Measurements from ENCODE around the gene ZNF606. TPM values are rescaled to one million over a fixed set of nuclear protein-coding genes. Genes with fewer than 3 reads are reported as not detected.

ZNF606 gene
- total and polyA plus RNA-seq, 2 donors (not counting 1 experiment from before 2014, with no cell fraction given) = 4.7 to 17.5 TPM

DNA sequence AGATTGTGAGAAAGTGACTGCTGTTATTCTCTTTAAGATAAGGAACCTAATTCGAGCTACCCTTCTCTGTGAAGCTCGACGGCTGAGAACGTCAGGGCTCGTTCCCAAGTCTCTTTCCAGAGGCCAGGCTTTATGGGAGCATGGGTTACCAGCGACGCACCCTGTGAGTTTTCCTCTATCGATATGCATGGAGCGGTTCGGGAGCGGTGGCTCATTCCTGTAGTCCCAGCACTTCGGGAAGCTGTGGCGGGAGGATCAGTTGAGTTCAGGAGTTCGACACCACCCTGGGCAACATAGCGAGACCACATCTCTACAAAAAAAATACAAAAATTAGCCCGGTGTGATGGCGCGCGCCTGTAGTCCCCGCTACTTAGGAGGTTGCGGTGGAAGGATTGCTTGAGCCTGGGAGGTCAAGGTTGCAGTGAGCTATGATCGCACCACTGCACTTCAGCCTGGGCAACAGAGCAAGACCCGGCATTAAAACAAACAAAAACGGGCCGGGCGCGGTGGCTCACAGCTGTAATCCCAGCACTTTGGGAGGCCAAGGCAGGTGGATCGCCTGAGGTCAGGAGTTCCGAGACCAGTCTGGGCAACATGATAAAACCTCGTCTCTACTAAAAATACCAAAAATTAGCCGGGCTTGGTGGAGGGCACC is 681 bp upstream of the ZNF606 start:
- Histone ChIP-seq H3K36me3 (ENCODE audit: control insufficient read depth, insufficient read depth, low read length) (peaks cover 21% of the 10 kb centered on the region), H3K27ac (ENCODE audit: insufficient read depth, low read length) (peak overlapping the region; percentile 87), H3K4me3 (replicated peaks in 1 of 4; ENCODE audit: control extremely low read depth in 1 of 4, insufficient read depth in 1 of 4, low read depth in 3 of 4, low read length in 4 of 4) (peak overlapping the region; percentile 66 to 95 (median 78)), H3K4me1 (ENCODE audit: control insufficient read depth, extremely low read depth, insufficient read depth, low read length) (no peaks in the 10 kb centered on the region), H3K4me2 (ENCODE audit: extremely low read depth, insufficient read depth, low read length) (peak overlapping the region; percentile 90), H4K20me1 (ENCODE audit: control insufficient read depth, extremely low read depth, insufficient read depth, low read length) (no peaks in the 10 kb centered on the region), H2AFZ (ENCODE audit: low read length) (peak overlapping the region; percentile 91), H3K9ac (ENCODE audit: insufficient read depth, low read length) (peak overlapping the region; percentile 95), H3K9me3 (ENCODE audit: control insufficient read depth, insufficient read depth, low read depth, low read length) (peaks cover 5% of the 10 kb centered on the region), H3K79me2 (ENCODE audit: control insufficient read depth, insufficient read depth, low read length) (peaks cover 13% of the 10 kb centered on the region), H3K27me3 (ENCODE audit: control insufficient read depth, insufficient read depth, low read length) (no peaks in the 10 kb centered on the region)
- peak; percentile 32 to 42 for DNase-seq (ENCODE audit: low read depth in 2 of 2)
- TF ChIP-seq EZH2 (IDR thresholded peaks at IDR 0.05; ENCODE audit: low read length, missing control alignments) (no peak), CTCF (conservative IDR thresholded peaks at IDR 0.05 in 1 of 2, IDR thresholded peaks at IDR 0.05 in 1 of 2; ENCODE audit: low read depth in 1 of 2, low read length in 2 of 2) (no peak)

DNA sequence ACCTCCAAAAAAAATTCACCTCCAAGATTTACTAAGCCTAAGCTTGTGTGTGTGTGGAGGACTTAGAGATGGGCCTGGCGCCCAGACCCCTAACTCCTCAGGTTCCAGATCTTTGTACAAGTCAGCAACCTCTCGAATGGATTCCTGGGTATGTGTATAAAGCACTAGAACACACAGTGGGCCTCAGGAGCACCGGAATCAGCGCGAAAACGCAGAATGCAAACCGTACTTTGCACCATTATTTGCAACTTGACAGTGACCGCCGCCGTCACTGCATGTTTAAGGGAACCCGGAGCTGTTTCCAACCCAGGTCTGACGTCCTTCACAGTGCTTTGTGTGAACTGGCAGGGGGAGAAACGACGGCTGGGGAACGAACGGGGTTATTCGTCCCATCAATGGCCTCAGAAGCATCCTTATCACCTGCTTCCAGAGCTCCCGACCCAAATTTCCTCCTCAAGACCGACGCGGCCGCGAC is 688 bp downstream of the ZNF606 start:
- peak overlapping the region; percentile 32 for H2AFZ ChIP-seq (ENCODE audit: low read length)
- H3K27me3 ChIP-seq (ENCODE audit: control insufficient read depth, insufficient read depth, low read length) = no peaks in the 10 kb centered on the region
- peaks cover 23% of the 10 kb centered on the region for H3K36me3 ChIP-seq (ENCODE audit: control insufficient read depth, insufficient read depth, low read length)
- peak overlapping the region; percentile 66 to 90 (median 78) for H3K4me3 ChIP-seq (replicated peaks in 1 of 4; ENCODE audit: control extremely low read depth in 1 of 4, insufficient read depth in 1 of 4, low read depth in 3 of 4, low read length in 4 of 4)
- no peak for TF ChIP-seq EZH2 (IDR thresholded peaks at IDR 0.05; ENCODE audit: low read length, missing control alignments)
- no peak for TF ChIP-seq CTCF (conservative IDR thresholded peaks at IDR 0.05 in 1 of 2, IDR thresholded peaks at IDR 0.05 in 1 of 2; ENCODE audit: low read depth in 1 of 2, low read length in 2 of 2)
- H3K9ac ChIP-seq (ENCODE audit: insufficient read depth, low read length) = peak overlapping the region; percentile 95
- H3K79me2 ChIP-seq (ENCODE audit: control insufficient read depth, insufficient read depth, low read length) = peaks cover 13% of the 10 kb centered on the region
- peak; percentile 30 to 38 for DNase-seq (ENCODE audit: low read depth in 2 of 2)
- peak overlapping the region; percentile 87 for H3K27ac ChIP-seq (ENCODE audit: insufficient read depth, low read length)
- H3K4me2 ChIP-seq (ENCODE audit: extremely low read depth, insufficient read depth, low read length) = peak overlapping the region; percentile 91
- no peaks in the 10 kb centered on the region for H4K20me1 ChIP-seq (ENCODE audit: control insufficient read depth, extremely low read depth, insufficient read depth, low read length)
- H3K4me1 ChIP-seq (ENCODE audit: control insufficient read depth, extremely low read depth, insufficient read depth, low read length) = no peaks in the 10 kb centered on the region
- H3K9me3 ChIP-seq (ENCODE audit: control insufficient read depth, insufficient read depth, low read depth, low read length) = peaks cover 5% of the 10 kb centered on the region

- Histone ChIP-seq H3K27ac (ENCODE audit: insufficient read depth, low read length) (no peak overlapping the region), H4K20me1 (ENCODE audit: control insufficient read depth, extremely low read depth, insufficient read depth, low read length) (no peaks in the 10 kb centered on the region), H3K4me1 (ENCODE audit: control insufficient read depth, extremely low read depth, insufficient read depth, low read length) (no peaks in the 10 kb centered on the region), H3K4me3 (replicated peaks in 1 of 4; ENCODE audit: control extremely low read depth in 1 of 4, insufficient read depth in 1 of 4, low read depth in 3 of 4, low read length in 4 of 4) (no peak overlapping the region), H3K9me3 (ENCODE audit: control insufficient read depth, insufficient read depth, low read depth, low read length) (peaks cover 3% of the 10 kb centered on the region), H3K36me3 (ENCODE audit: control insufficient read depth, insufficient read depth, low read length) (peaks cover 20% of the 10 kb centered on the region), H2AFZ (ENCODE audit: low read length) (no peak overlapping the region), H3K4me2 (ENCODE audit: extremely low read depth, insufficient read depth, low read length) (no peak overlapping the region), H3K79me2 (ENCODE audit: control insufficient read depth, insufficient read depth, low read length) (peaks cover 13% of the 10 kb centered on the region), H3K9ac (ENCODE audit: insufficient read depth, low read length) (no peak overlapping the region), H3K27me3 (ENCODE audit: control insufficient read depth, insufficient read depth, low read length) (no peaks in the 10 kb centered on the region)
- TF ChIP-seq CTCF (conservative IDR thresholded peaks at IDR 0.05 in 1 of 2, IDR thresholded peaks at IDR 0.05 in 1 of 2; ENCODE audit: low read depth in 1 of 2, low read length in 2 of 2) = no peak
- no peak for TF ChIP-seq EZH2 (IDR thresholded peaks at IDR 0.05; ENCODE audit: low read length, missing control alignments)
- DNase-seq (ENCODE audit: low read depth in 2 of 2) = no peak
Observed at GRCh38 chr19:58000677-58001076, 1.9 kb downstream of the ZNF606 start.

All from fibroblast of lung (primary cell).